Measurements from ENCODE around the gene PITX1.
"Not testable (repeated sequence)": the region's sequence is repeated elsewhere in the genome, so short reads cannot be mapped to it uniquely, and the experiment has no call there.

Gene PITX1

GRCh38 chr5:135008981-135009735 is 24.9 kb downstream of the PITX1 start:
- DNase-seq: no peak

- DNase-seq: no peak
Observed at GRCh38 chr5:135008556-135008955, 25.5 kb downstream of the PITX1 start.

- DNase-seq: no peak
Observed at GRCh38 chr5:135007749-135008363, 26.2 kb downstream of the PITX1 start.

GRCh38 chr5:135007305-135007704 is 26.7 kb downstream of the PITX1 start:
- DNase-seq: no peak

GRCh38 chr5:135005076-135005475 is 29.0 kb downstream of the PITX1 start:
- DNase-seq: no peak

- DNase-seq: no peak
Observed at GRCh38 chr5:135004376-135004775, 29.7 kb downstream of the PITX1 start.

GRCh38 chr5:134998068-134998467 is 36.0 kb downstream of the PITX1 start:
- DNase-seq: not testable (repeated sequence)

- no peak for DNase-seq
Observed at GRCh38 chr5:134997015-134997414, 37.0 kb downstream of the PITX1 start.

- no peak for DNase-seq
Observed at GRCh38 chr5:134995850-134996402, 38.1 kb downstream of the PITX1 start.

GRCh38 chr5:134994560-134995156 is 39.4 kb downstream of the PITX1 start:
- DNase-seq: no peak

- no peak for DNase-seq
Observed at GRCh38 chr5:134993161-134993560, 40.9 kb downstream of the PITX1 start.

- no peak for DNase-seq
Observed at GRCh38 chr5:134992148-134992547, 41.9 kb downstream of the PITX1 start.

- not testable (repeated sequence) for DNase-seq
Observed at GRCh38 chr5:134990183-134990582, 43.8 kb downstream of the PITX1 start.

GRCh38 chr5:134989266-134989830 is 44.7 kb downstream of the PITX1 start:
- no peak for DNase-seq

GRCh38 chr5:134982230-134982629 is 51.8 kb downstream of the PITX1 start:
- DNase-seq: no peak

- no peak for DNase-seq
Observed at GRCh38 chr5:134979416-134979815, 54.6 kb downstream of the PITX1 start.
